ES-I3 (cell line): ENCODE results near the gene TMEM61.

Experiments used
- H3K36me3 ChIP-seq: 2 replicates; pipeline ENCODE4 v1.6.1; 2013; ENCODE audit warnings: mild to moderate bottlenecking, low read length, control low read depth, moderate library complexity; ENCODE audit not compliant: insufficient read depth
- H3K4me1 ChIP-seq: 2 replicates; pipeline ENCODE4 v1.6.1; 2013; ENCODE audit warnings: mild to moderate bottlenecking, control low read depth, low read length; ENCODE audit not compliant: insufficient read depth
- H3K9ac ChIP-seq: 2 replicates; pipeline ENCODE4 v1.6.1; 2013; ENCODE audit warnings: low read depth, mild to moderate bottlenecking, low read length, moderate library complexity
- H3K9me3 ChIP-seq: 2 replicates; pipeline ENCODE4 v1.6.1; 2013; ENCODE audit warnings: mild to moderate bottlenecking, low read length, moderate library complexity; ENCODE audit not compliant: control insufficient read depth, insufficient read depth

Gene TMEM61

GRCh38 chr1:54970901-54971300, 9.5 kb upstream of the TMEM61 start:
- Histone ChIP-seq H3K9ac (no peak overlapping the region), H3K9me3 (no peaks in the 10 kb centered on the region), H3K4me1 (peaks cover 5% of the 10 kb centered on the region; the same call in 1 of the 2 replicates), H3K36me3 (no peaks in the 10 kb centered on the region)

GRCh38 chr1:54971317-54971791, 9.1 kb upstream of the TMEM61 start:
- Histone ChIP-seq H3K36me3 (no peaks in the 10 kb centered on the region), H3K4me1 (peaks cover 5% of the 10 kb centered on the region; the same call in 1 of the 2 replicates), H3K9ac (no peak overlapping the region), H3K9me3 (no peaks in the 10 kb centered on the region)

GRCh38 chr1:54972436-54972835, 8.0 kb upstream of the TMEM61 start:
- Histone ChIP-seq H3K9ac (no peak overlapping the region), H3K4me1 (peaks cover 5% of the 10 kb centered on the region; the same call in 1 of the 2 replicates), H3K9me3 (no peaks in the 10 kb centered on the region), H3K36me3 (no peaks in the 10 kb centered on the region)

DNA sequence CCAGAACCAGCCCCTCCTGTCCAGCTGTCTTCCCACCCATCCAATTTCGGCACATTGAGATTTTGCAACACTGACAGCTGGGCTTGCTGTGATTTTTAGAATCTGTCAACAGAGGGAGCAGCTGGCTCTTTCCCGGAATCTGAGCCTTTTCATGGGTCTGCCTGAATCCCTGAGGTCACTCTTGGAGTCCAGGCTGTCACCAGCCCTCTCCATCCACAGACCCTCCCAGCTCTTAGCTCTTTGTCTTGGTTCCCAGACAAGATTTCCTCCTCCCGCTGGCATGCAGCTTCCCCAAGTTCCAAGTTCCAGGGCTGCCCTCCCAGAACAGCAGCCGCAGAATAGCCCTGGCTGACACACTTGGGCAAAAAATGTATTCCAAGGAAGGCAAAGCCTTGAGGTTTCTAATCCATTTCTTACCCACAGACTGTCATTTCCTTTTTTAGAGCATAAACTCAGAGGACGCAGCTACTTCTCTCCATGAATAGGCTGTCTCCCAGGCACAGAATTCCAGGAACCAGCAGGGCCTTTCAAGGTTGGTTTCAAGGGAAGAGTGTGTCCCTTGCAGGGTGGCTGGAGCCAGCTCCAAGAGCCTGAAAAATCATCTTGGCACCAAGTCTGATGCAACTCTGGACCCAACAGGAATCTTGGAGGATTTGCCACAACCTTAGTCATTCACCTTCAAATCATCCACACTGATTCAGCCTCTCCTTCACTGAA, 7.1 kb upstream of the TMEM61 start:
- Histone ChIP-seq H3K36me3 (no peaks in the 10 kb centered on the region), H3K9me3 (no peaks in the 10 kb centered on the region), H3K9ac (no peak overlapping the region), H3K4me1 (peaks cover 12% of the 10 kb centered on the region; the same call in 1 of the 2 replicates)

DNA sequence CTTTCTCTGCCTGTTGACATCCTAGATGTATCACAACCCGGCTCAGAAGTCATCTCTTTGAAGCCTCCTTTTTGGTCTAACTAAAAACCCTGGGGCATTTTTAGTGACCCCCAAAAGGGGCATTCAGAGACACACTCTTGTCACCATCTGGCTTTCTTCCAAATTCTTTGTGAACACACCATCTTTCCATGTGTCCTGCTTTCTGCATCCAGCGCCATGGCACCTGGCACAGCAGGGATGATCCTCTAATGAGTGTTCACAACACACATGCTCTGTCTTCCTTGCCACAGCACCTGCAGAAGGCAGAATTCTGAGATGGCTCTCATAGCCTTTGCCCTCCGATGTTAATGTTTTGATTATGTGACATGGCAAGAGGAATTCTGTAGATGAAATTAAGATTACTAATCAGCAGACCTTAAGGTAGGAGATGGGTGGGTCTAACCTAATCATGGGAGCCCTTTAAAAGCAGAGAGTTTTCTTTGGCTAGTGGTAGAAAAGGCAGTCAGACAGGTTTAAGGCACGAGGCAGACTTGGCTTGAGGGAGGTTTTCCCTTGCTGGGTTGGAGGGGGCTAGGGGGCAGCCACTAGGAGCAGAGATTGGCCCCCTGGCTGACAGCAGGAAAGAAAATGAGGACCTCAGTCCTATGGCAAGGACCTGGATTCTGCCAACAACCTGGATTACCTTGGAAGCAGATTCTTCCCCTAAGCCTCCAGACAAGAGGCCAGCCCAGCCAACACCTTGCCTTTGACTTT, 4.9 kb upstream of the TMEM61 start:
- no peak overlapping the region for H3K9ac ChIP-seq
- H3K36me3 ChIP-seq, result no peaks in the 10 kb centered on the region
- no peaks in the 10 kb centered on the region for H3K9me3 ChIP-seq
- H3K4me1 ChIP-seq, result peaks cover 12% of the 10 kb centered on the region; the same call in 1 of the 2 replicates

DNA sequence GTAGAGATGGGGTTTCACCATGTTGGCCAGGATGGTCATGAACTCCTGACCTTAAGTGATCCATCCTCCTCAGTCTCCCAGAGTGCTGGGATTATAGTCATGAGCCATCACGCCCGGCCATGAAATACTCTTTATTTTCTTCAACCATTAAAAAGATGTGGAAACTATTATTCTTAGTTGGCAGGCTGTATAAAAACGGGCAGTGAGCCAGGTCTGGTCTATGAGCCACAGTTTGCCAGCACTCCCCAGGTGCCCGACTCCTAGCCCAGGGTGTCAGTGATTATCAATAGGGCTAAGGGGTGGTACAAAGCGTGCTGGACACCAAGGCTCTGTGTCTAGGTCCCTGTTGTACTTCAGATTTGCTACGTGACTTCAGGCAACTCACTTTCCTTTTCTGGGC, 3.7 kb upstream of the TMEM61 start:
- H3K36me3 ChIP-seq, result no peaks in the 10 kb centered on the region
- no peaks in the 10 kb centered on the region for H3K9me3 ChIP-seq
- H3K4me1 ChIP-seq, result peaks cover 12% of the 10 kb centered on the region; the same call in 1 of the 2 replicates
- H3K9ac ChIP-seq, result no peak overlapping the region

- Histone ChIP-seq H3K36me3 (no peaks in the 10 kb centered on the region), H3K9ac (no peak overlapping the region), H3K9me3 (no peaks in the 10 kb centered on the region), H3K4me1 (peaks cover 12% of the 10 kb centered on the region; the same call in 1 of the 2 replicates)
Observed at GRCh38 chr1:54977533-54978297, 2.7 kb upstream of the TMEM61 start.

GRCh38 chr1:54978528-54979326, 1.7 kb upstream of the TMEM61 start:
- no peak overlapping the region for H3K9ac ChIP-seq
- H3K36me3 ChIP-seq, result no peaks in the 10 kb centered on the region
- peaks cover 7% of the 10 kb centered on the region; the same call in 1 of the 2 replicates for H3K4me1 ChIP-seq
- no peaks in the 10 kb centered on the region for H3K9me3 ChIP-seq

GRCh38 chr1:54979327-54979891, 1.0 kb upstream of the TMEM61 start:
- Histone ChIP-seq H3K36me3 (no peaks in the 10 kb centered on the region), H3K9me3 (no peaks in the 10 kb centered on the region), H3K9ac (no peak overlapping the region), H3K4me1 (peaks cover 7% of the 10 kb centered on the region; the same call in 1 of the 2 replicates)

- Histone ChIP-seq H3K4me1 (peaks cover 7% of the 10 kb centered on the region; the same call in 1 of the 2 replicates), H3K36me3 (no peaks in the 10 kb centered on the region), H3K9me3 (no peaks in the 10 kb centered on the region), H3K9ac (peak overlapping the region; percentile 58; the same call in 1 of the 2 replicates)
Observed at GRCh38 chr1:54980046-54980527, 341 bp upstream of the TMEM61 start.

- H3K4me1 ChIP-seq, result peaks cover 7% of the 10 kb centered on the region; the same call in 1 of the 2 replicates
- H3K9me3 ChIP-seq, result no peaks in the 10 kb centered on the region
- H3K9ac ChIP-seq, result no peak overlapping the region
- H3K36me3 ChIP-seq, result no peaks in the 10 kb centered on the region
Observed at GRCh38 chr1:54981466-54981865, 1.0 kb downstream of the TMEM61 start.

DNA sequence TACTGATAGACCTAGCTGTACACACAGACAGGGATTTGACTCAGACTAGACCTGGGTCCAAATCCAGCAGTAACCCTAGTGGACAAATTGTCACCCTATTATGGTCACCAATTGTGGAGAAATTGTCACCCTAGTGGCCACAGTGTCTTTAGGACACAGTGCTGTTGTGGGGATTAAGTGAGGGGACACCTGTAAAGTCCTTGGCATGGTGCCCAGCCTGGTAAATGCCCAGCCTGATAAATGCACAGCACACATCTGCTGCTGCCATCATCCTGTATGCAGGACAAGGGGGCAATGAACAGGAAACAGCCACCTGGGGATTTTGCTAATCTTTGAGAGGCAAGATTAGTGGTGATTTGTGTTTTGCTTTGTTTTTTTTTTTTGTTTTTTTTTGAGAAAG, 2.3 kb downstream of the TMEM61 start:
- Histone ChIP-seq H3K4me1 (peaks cover 10% of the 10 kb centered on the region; the same call in 1 of the 2 replicates), H3K9ac (no peak overlapping the region), H3K9me3 (no peaks in the 10 kb centered on the region), H3K36me3 (no peaks in the 10 kb centered on the region)

- Histone ChIP-seq H3K9me3 (no peaks in the 10 kb centered on the region), H3K9ac (no peak overlapping the region)
Observed at GRCh38 chr1:54984131-54984842, 3.9 kb downstream of the TMEM61 start.

More at GRCh38 chr1:54984131-54984842, 3.9 kb downstream of the TMEM61 start:
- H3K36me3 ChIP-seq, result no peaks in the 10 kb centered on the region
- H3K4me1 ChIP-seq, result peaks cover 7% of the 10 kb centered on the region; the same call in 1 of the 2 replicates
